Stimulated activated CD8-positive, alpha-beta memory T cell treated with anti-CD3 and anti-CD28 coated beads, Interleukin-7, amount 100 ng/mL, for 24 hours (primary cell): ENCODE data around the gene ZC3H12D.
"Not testable (repeated sequence)": the region's sequence is repeated elsewhere in the genome, so short reads cannot be mapped to it uniquely, and the experiment has no call there.

Source experiments
- DNase-seq: peaks from one replicate; pipeline ENCODE4 v3.0.0-alpha.2; 2020; ENCODE audit warnings: low read depth

ZC3H12D gene

GRCh38 chr6:149483849-149484655, 762 bp downstream of the ZC3H12D start:
- DNase-seq: no peak

DNA sequence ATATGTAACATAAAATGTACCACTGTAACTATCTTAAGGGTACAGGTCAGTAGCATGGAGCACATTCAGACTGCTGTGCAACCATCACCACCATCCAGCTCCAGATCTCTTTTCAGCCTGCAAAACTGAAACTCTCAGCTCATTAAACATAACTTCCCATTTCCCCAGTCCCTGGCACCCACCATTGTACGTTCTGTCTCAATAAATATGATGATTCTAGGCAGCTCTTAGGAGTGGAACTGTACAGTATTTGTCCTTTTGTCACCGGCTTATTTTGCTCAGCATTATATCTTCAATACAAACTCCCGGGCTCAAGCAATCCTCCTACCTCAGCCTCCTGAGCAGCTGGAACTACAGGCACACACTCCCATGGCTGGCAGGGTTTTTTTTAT, 1.5 kb downstream of the ZC3H12D start:
- no peak for DNase-seq

DNA sequence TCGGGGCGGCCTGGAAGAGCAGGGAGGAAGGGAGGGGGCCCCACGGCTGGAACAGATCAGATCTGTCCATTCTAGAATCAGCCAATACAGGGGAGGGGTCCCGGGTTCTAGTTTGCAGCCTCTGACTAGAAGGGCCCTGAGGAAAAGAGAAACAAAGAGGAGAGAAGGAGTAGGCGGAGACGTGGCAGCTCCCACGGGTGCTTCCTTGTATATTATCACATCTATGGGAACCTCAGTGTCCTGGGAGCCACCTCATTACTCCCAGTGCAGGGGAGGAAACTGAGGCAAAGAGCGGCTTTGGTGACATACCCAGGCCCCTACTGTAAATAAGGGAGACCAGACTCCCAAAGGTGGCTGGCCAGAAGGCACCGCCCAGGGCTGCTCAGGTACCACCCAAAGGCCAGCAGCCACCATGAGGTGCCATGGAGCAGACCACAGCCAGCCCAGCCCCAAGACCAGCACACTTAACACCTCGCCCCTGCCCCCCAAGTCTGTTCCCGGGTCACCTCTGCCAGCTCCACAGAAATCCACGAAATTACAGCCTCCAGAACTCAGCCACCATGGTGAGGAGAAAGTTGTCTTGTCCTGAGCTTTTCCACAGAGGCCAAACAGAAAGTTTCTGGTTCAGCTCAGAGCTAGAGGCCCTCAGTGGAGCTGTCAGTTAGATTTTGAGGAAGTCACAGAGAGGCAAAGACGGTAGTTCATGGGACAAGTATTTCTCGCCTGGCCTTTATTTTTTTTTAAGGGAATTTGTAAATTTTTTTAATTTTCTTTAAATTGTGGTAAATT, 2.1 kb downstream of the ZC3H12D start:
- DNase-seq: no peak

DNA sequence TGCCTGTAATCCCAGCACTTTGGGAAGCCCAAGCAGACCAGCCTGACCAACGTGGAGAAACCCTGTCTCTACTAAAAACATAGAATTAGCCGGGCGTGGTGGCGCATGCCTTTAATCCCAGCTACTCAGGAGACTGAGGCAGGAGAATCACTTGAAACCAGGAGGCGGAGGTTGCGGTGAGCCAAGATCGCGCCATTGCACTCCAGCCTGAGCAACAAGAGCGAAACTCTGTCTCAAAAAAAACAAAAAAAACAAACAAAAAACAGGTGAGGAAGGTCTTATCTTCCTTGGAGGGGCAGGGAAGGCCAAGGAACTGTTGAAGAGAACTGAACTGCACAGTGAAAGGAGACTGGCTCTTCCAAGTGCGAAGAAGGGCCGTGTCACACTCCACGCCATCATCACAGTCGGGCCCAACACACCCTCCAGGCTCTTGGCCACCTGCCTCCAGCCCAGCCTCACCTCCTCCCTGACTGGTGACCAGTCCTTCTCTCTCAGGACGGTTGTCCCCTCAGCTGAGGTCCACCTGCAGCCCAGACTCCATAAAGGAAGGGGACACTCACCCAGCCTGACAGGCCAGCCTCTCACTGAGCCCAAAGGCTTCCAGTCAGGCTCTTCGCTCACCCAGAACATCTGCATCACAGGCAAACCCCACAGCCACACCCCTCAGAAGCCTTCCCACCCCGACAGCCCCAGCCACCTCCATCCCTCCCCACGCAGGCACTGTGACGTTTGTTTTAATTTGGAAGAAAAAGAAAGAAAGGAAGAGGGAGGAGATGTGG, 4.1 kb downstream of the ZC3H12D start:
- DNase-seq: no peak

- no peak for DNase-seq
Measured at GRCh38 chr6:149478631-149479314, 6.0 kb downstream of the ZC3H12D start.

DNA sequence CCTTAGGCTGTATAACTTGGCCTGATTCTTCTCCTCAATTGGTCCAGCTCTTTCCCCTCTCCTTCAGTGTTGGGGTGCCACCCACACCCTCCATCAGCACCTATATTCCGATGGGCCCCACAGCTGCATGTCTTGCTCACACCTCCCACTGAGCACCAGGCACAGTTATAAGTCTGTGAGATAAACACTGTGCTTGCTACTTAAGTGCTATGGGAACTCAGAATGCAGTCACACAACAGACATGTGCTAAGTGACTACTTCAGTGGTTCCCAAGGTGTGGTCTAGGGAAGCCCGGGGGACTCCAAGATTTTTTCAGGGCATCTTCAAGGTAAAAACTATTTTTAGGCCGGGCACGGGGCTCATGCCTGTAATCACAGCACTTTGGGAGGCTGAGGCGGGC, 7.3 kb downstream of the ZC3H12D start:
- no peak for DNase-seq

DNA sequence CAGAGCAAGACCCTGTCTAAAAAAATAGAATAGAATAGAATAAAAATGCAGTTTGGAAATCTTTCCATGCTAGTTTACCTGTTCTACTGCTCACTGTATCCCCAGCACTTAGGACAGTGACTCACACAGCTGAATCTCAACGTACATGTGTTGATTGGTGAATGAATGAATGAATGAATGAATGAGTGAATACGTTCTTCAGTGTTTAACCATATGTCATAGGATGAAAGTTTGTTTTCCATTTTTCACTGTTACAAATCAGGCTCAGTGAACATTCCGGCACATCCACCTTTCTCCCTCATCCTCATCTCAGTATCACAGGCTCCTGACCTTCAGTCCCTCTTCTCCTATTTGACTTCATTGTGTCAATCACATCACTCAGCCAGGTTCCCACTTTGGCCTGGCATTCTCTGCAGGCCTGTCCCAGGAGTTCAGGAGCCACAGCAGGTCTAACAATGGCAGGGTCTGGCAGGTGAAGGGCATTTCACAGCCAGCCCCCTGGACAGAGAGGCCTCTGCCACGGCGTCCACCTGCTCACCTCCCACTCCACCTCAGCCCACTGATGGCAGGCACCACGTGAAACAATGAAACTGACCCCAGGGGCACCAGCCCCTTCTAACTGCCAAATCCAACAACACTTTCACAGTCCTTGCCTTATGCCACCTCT, 7.9 kb downstream of the ZC3H12D start:
- DNase-seq: no peak

DNA sequence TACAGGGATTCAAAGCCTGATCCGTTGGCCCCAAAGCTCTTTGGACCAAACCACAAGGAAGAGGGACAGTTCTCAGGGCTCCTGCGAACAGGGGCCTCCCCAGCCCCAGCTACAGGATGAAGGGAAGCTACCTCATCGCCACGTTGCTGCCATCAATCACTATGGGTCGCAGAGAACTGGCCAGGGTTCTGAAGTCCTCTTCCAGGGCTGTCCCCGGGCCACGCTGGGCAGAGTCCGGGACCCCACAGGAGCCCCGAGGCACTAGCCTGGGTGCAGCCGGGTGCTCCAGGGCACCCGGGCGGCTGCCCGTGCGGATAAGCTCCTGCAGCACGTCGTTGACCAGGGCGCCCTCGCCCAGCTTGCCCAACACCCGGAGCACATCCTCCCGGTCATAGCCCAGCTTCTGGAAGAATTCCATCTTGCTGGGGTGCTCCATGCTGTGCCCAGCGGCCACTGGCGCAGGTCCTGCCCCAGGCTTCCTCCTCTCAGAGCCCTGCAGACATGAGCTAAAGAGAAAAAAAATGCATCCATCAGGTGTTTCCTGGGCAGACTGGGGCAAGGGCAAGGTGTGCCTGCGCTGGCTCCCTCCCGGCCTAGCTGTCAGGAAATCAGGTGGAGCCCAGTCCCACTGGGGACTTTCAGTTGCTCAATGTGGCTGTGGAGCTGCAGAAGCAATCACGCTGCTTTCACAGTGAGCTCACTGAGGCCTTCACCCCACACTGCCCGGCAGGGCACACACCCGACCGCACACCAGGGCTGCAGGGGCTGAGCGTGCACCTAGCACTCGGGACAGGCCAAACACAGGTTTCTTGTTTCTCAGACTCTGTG, 10.5 kb downstream of the ZC3H12D start:
- DNase-seq: no peak

- DNase-seq: no peak
Measured at GRCh38 chr6:149473080-149474052, 11.4 kb downstream of the ZC3H12D start.

DNA sequence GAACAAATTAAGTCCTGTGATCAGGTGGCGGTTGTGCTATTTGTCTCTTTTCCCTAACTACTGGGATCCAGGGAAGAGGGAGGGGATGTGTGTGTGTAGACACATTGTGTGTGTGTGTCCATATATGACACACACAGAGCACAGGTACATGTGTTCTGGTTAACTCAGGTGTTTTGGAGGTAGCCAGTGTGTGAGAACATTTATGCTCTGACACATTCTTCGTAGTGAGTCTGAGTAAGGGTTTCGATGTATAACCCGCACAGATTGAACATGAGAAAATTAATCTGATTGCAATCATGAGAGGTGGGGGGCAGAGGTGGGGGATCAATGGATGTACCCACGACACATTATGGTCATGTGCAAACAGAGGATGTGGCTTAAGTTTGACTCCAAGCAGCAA, 12.6 kb downstream of the ZC3H12D start:
- no peak for DNase-seq

GRCh38 chr6:149471801-149472200, 13.0 kb downstream of the ZC3H12D start:
- DNase-seq: no peak

DNA sequence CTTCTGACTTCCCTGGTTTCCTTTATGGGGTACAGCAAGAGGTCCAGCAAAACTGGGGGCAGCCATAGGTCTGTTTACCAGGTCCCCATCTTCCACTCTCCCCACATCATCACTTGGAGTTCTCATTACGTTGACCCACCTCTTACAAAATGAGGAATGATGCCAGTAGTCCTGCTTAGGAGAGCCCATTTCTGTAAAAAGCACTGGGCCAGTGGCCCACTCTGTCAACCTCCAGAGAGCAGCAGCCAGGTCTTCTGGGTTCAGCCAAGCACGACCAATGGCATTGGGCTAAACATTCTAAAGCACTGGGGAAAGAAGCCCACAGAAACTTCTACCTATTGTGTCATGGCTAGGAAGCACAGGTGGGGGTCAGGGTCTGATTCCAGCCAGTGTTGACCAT, 13.9 kb downstream of the ZC3H12D start:
- no peak for DNase-seq

DNA sequence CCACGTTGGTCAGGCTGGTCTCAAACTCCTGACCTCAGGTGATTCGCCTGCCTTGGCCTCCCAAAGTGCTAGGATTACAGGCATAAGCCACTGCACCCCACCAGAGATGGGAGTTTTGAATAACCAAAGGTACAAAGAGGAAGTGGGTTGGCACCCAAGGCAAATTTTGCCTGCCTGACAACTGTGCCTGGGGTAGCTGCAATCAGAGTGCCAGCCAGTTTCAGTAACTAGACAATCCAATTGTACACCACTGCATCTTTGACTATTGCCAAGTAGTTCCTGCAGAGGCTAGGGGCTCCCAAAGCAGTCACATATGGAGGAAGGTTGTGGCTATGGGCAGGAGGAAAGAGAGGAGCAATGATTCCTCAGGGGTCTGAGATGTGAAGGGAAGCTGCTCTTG, 16.6 kb downstream of the ZC3H12D start:
- no peak for DNase-seq

DNA sequence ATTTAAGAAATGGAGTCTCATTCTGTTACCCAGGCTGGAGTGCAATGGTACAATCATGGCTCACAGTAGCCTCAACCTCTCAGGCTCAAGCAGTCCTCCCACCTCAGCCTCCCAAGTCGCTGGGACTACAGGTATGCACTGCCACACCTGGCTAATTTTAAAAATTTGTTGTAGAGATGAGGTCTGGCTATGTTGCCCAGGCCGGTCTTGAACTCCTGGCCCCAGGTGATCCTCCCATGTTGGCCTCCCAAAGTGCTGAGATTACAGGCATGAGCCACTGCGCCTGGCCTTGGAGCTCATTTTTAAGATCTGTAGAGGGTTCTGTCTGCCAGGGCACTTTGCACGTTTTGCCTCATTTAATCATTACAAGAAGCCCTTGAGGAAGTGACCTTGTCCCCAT, 17.5 kb downstream of the ZC3H12D start:
- no peak for DNase-seq

DNA sequence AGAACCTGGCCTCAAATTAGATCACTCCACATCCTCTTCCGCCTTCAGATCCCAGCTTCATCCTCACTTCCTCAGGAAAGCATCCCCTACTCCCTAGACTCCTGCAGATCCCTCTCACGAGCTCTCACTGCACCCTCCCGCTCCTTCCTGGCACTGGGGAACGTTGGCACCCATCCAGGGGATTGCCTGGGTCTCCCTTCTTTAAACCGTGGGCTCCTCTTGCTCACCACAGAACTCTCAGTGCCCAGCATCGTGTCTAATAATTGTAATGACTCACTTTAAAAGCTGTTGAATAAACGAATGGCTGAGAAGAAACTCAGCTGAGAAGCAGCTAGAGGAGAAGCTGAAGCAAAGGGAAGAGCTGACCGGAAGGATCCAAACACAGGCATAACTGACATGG, 20.4 kb downstream of the ZC3H12D start:
- DNase-seq: no peak

DNA sequence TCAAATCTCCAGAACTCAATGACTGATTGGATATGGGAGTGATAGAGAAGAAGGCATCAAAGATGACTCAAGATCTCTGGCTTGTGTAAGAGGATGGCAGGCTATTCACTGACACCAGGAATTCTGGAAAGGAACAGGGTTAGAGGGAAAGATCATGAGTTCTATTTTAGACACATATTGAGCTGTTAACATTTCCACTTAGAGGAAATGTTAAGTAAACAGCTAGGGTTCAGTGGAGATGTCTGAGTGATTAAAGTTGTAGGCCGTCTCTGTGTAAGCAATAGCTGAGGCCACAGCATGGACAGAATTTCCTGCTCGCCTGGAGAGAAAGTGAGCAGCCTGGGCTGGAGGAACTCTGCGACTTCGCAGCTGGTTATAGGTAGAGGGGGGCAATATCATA, 21.0 kb downstream of the ZC3H12D start:
- no peak for DNase-seq

DNA sequence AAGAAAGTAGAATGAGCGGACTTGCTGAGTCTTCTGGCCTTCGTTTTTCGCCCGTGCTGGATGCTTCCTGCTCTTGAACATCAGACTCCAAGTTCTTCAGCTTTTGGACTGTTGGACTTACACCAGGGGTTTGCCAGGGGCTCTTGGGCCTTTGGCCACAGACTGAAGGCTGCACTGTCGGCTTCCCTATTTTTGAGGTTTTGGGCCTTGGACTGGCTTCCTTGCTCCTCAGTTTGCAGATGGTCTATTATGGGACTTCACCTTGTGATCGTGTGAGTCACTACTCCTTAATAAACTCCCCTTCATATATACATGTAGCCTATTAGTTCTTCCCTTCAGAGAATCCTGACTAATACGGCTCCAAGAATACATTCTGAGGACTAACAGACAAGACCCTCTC, 22.1 kb downstream of the ZC3H12D start:
- DNase-seq: not testable (repeated sequence)

GRCh38 chr6:149461670-149462069, 23.1 kb downstream of the ZC3H12D start:
- no peak for DNase-seq

GRCh38 chr6:149460249-149460648, 24.6 kb downstream of the ZC3H12D start:
- not testable (repeated sequence) for DNase-seq
